ENCODE data around the gene SFTPB.

Gene SFTPB

GRCh38 chr2:85666435-85667316, 1.3 kb downstream of the SFTPB start:
- no peak for ATAC-seq
- no peak for TF ChIP-seq ARNTL (CRISPR knock-in tag; IDR thresholded peaks at IDR 0.05; ENCODE audit: borderline replicate concordance, low read depth)
- no peak for TF ChIP-seq ZFP30 (CRISPR knock-in tag; IDR thresholded peaks at IDR 0.05)
- no peak for TF ChIP-seq OSR1 (CRISPR knock-in tag; IDR thresholded peaks at IDR 0.05)
- TF ChIP-seq ESRRG (CRISPR knock-in tag; IDR thresholded peaks at IDR 0.05), result no peak
- no peak for TF ChIP-seq CREB5 (CRISPR knock-in tag; IDR thresholded peaks at IDR 0.05; ENCODE audit: low read depth)
- no peak for TF ChIP-seq ZNF70 (CRISPR knock-in tag; IDR thresholded peaks at IDR 0.05)

- TF ChIP-seq BACH2 (CRISPR knock-in tag; IDR thresholded peaks at IDR 0.05; ENCODE audit: borderline replicate concordance) (no peak), PATZ1 (CRISPR knock-in tag; IDR thresholded peaks at IDR 0.05; ENCODE audit: borderline replicate concordance) (no peak), ARNTL (CRISPR knock-in tag; IDR thresholded peaks at IDR 0.05; ENCODE audit: borderline replicate concordance, low read depth) (no peak), ZNF565 (CRISPR knock-in tag; conservative IDR thresholded peaks at IDR 0.05; ENCODE audit: low read depth) (no peak), CSDC2 (CRISPR knock-in tag; IDR thresholded peaks at IDR 0.05) (no peak)
- no peak for ATAC-seq
Observed at GRCh38 chr2:85666016-85666415, 2.0 kb downstream of the SFTPB start.

GRCh38 chr2:85665264-85665937, 2.6 kb downstream of the SFTPB start:
- no peak for TF ChIP-seq TOX (CRISPR knock-in tag; IDR thresholded peaks at IDR 0.05; ENCODE audit: borderline replicate concordance)
- no peak for ATAC-seq

- TF ChIP-seq ZC3H10 (CRISPR knock-in tag; IDR thresholded peaks at IDR 0.05) (no peak), POU6F1 (CRISPR knock-in tag; IDR thresholded peaks at IDR 0.05; ENCODE audit: borderline replicate concordance, low read depth) (no peak), ZNF565 (CRISPR knock-in tag; conservative IDR thresholded peaks at IDR 0.05; ENCODE audit: low read depth) (no peak), TOX (CRISPR knock-in tag; IDR thresholded peaks at IDR 0.05; ENCODE audit: borderline replicate concordance) (no peak), CSRNP3 (CRISPR knock-in tag; IDR thresholded peaks at IDR 0.05) (no peak), TCF4 (CRISPR knock-in tag; IDR thresholded peaks at IDR 0.05; ENCODE audit: borderline replicate concordance) (no peak), ZNF70 (CRISPR knock-in tag; IDR thresholded peaks at IDR 0.05) (no peak), BACH2 (CRISPR knock-in tag; IDR thresholded peaks at IDR 0.05; ENCODE audit: borderline replicate concordance) (no peak), ARNTL (CRISPR knock-in tag; IDR thresholded peaks at IDR 0.05; ENCODE audit: borderline replicate concordance, low read depth) (no peak)
- no peak for ATAC-seq
Observed at GRCh38 chr2:85663594-85664565, 4.1 kb downstream of the SFTPB start.
